GM21360 (cell line): ENCODE data around the gene ASPDH.
"Not testable (repeated sequence)": the region's sequence is repeated elsewhere in the genome, so short reads cannot be mapped to it uniquely, and the experiment has no call there.

Experiments
- ATAC-seq: cut with Tn5 transposase; IDR thresholded peaks from one replicate; pipeline ENCODE4 v1.9.1; 2021; ENCODE audit warnings: mild to moderate bottlenecking, moderate library complexity; ENCODE audit not compliant: unreplicated experiment

Gene ASPDH

GRCh38 chr19:50548191-50549058 is 34.7 kb upstream of the ASPDH start:
- ATAC-seq = no peak

- no peak for ATAC-seq
Observed at GRCh38 chr19:50547385-50548190, 33.9 kb upstream of the ASPDH start.

- ATAC-seq = no peak
Observed at GRCh38 chr19:50546527-50547221, 33.0 kb upstream of the ASPDH start.

- no peak for ATAC-seq
Observed at GRCh38 chr19:50542943-50543342, 29.2 kb upstream of the ASPDH start.

- no peak for ATAC-seq
Observed at GRCh38 chr19:50537769-50538230, 24.1 kb upstream of the ASPDH start.

GRCh38 chr19:50537306-50537685 is 23.6 kb upstream of the ASPDH start:
- ATAC-seq = no peak

GRCh38 chr19:50536662-50537305 is 23.1 kb upstream of the ASPDH start:
- ATAC-seq = no peak

- ATAC-seq = no peak
Observed at GRCh38 chr19:50535672-50536187, 22.0 kb upstream of the ASPDH start.

GRCh38 chr19:50534478-50534877 is 20.8 kb upstream of the ASPDH start:
- ATAC-seq = no peak

GRCh38 chr19:50532952-50533351 is 19.2 kb upstream of the ASPDH start:
- no peak for ATAC-seq

GRCh38 chr19:50531171-50531612 is 17.5 kb upstream of the ASPDH start:
- ATAC-seq = no peak

GRCh38 chr19:50528052-50528451 is 14.3 kb upstream of the ASPDH start:
- not testable (repeated sequence) for ATAC-seq

GRCh38 chr19:50522881-50523280 is 9.2 kb upstream of the ASPDH start:
- ATAC-seq = no peak

- no peak for ATAC-seq
Observed at GRCh38 chr19:50520822-50521465, 7.2 kb upstream of the ASPDH start.

- no peak for ATAC-seq
Observed at GRCh38 chr19:50519006-50519575, 5.4 kb upstream of the ASPDH start.

GRCh38 chr19:50518091-50519005 is 4.6 kb upstream of the ASPDH start:
- ATAC-seq = no peak

- ATAC-seq = no peak
Observed at GRCh38 chr19:50517704-50518075, 4.0 kb upstream of the ASPDH start.

GRCh38 chr19:50516964-50517703 is 3.4 kb upstream of the ASPDH start:
- ATAC-seq = no peak
